Measurements from ENCODE around the gene TAS1R3.

DNA sequence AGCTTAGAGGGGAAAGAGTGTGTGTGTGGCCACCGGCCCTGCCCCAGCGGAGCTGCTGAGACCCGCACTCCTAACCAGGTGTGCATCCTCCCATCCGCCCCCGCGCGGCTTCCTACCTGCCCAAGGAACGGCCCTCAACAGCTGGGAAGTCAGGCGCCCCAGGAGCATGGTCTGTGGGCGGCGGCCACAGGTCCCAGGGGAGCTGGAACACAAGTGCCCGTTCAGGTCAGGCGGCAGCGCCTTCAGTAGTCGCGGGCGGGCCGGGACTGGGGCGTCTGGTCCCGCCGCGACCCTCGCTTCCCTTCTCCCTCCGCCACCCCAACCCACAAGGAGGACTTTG is 43.5 kb downstream of the TAS1R3 start:
- TF ChIP-seq, protein P1, sequence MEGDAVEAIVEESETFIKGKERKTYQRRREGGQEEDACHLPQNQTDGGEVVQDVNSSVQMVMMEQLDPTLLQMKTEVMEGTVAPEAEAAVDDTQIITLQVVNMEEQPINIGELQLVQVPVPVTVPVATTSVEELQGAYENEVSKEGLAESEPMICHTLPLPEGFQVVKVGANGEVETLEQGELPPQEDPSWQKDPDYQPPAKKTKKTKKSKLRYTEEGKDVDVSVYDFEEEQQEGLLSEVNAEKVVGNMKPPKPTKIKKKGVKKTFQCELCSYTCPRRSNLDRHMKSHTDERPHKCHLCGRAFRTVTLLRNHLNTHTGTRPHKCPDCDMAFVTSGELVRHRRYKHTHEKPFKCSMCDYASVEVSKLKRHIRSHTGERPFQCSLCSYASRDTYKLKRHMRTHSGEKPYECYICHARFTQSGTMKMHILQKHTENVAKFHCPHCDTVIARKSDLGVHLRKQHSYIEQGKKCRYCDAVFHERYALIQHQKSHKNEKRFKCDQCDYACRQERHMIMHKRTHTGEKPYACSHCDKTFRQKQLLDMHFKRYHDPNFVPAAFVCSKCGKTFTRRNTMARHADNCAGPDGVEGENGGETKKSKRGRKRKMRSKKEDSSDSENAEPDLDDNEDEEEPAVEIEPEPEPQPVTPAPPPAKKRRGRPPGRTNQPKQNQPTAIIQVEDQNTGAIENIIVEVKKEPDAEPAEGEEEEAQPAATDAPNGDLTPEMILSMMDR (IDR thresholded peaks at IDR 0.05): no peak
- TF ChIP-seq POLR2A (IDR thresholded peaks at IDR 0.05): no peak

Data from adrenal gland (tissue), 5 donors.